Subcutaneous adipose tissue (tissue), 4 donors: ENCODE data around the gene LNP1. TPM values are rescaled to one million over a fixed set of nuclear protein-coding genes. Genes with fewer than 3 reads are reported as not detected.

ENCODE experiments used
- CTCF ChIP-seq: fragments of 450-650 bp; IDR thresholded peaks from one replicate; pipeline ENCODE4 v1.5.1; 2016; ENCODE audit warnings: low read depth, mild to moderate bottlenecking, control low read depth, antibody characterized with exemption, moderate library complexity
- total RNA-seq, 4 donors: library from RNA; depleted of rRNA; stranded (reverse); fragments of >200 nt; gene quantifications; one replicate each; pipeline ENCODE4 v1.1.0, GENCODE V29; 2016

The LNP1 gene
- total RNA-seq, 4 donors from 2014 or later: 1.4 to 4.3 (median 2.4) TPM

- no peak for TF ChIP-seq CTCF
Observed at GRCh38 chr3:100483529-100483928, 82.2 kb downstream of the LNP1 start.

GRCh38 chr3:100486808-100487207 is 85.5 kb downstream of the LNP1 start:
- TF ChIP-seq CTCF: no peak

GRCh38 chr3:100489118-100489517 is 87.8 kb downstream of the LNP1 start:
- TF ChIP-seq CTCF: no peak

- TF ChIP-seq CTCF: no peak
Observed at GRCh38 chr3:100492059-100493006, 91.0 kb downstream of the LNP1 start, which contains the start of gene TMEM45A. Gene TMEM45A (plus strand): TSS chr3:100492619. CDS start chr3:100555212, 62,593 bp downstream.

GRCh38 chr3:100496711-100497261 is 95.4 kb downstream of the LNP1 start:
- no peak for TF ChIP-seq CTCF

- TF ChIP-seq CTCF: no peak
Observed at GRCh38 chr3:100499651-100500050, 98.3 kb downstream of the LNP1 start.

- no peak for TF ChIP-seq CTCF
Observed at GRCh38 chr3:100500320-100500880, 99.1 kb downstream of the LNP1 start.
